Head of caudate nucleus (tissue), 42 donors: Measurements from ENCODE around the gene EDAR.

Source experiments
- DNase-seq, 42 donors: peaks; one replicate each; pipeline versions ENCODE4 v3.0.0 to v3.0.0-alpha.2; 2020 to 2021; ENCODE audit warnings: mixed read lengths in 7 of 42
- intact Hi-C: fragments of 100-400 bp; cut with DNase I; formaldehyde crosslinking; loops from one replicate; pipeline ENCODE4 v1.15.0; 2022

Gene EDAR

GRCh38 chr2:108945969-108946368, 43.1 kb downstream of the EDAR start:
- intact Hi-C loops, result no loop called here
- peak in 1 of 42 donors; percentile 13 for DNase-seq

GRCh38 chr2:108944601-108945331, 44.3 kb downstream of the EDAR start:
- intact Hi-C loops, result no loop called here

GRCh38 chr2:108943751-108944150, 45.3 kb downstream of the EDAR start:
- DNase-seq, result no peak
- intact Hi-C loops, result no loop called here

More at GRCh38 chr2:108944601-108945331, 44.3 kb downstream of the EDAR start:
- peak in 1 of 42 donors; percentile 23 for DNase-seq

- intact Hi-C loops, result no loop called here
Measured at GRCh38 chr2:108942888-108943287, 46.1 kb downstream of the EDAR start.

GRCh38 chr2:108942231-108942825, 46.7 kb downstream of the EDAR start:
- intact Hi-C loops, result no loop called here

More at GRCh38 chr2:108942888-108943287, 46.1 kb downstream of the EDAR start:
- peak in 1 of 42 donors; percentile 6 for DNase-seq

GRCh38 chr2:108941767-108942166, 47.3 kb downstream of the EDAR start:
- peak in 1 of 42 donors; percentile 4 for DNase-seq

More at GRCh38 chr2:108942231-108942825, 46.7 kb downstream of the EDAR start:
- DNase-seq, result peak in 1 of 42 donors; percentile 15

GRCh38 chr2:108941161-108941665, 47.8 kb downstream of the EDAR start:
- intact Hi-C loops, result no loop called here
- peak in 1 of 42 donors; percentile 9 for DNase-seq

More at GRCh38 chr2:108941767-108942166, 47.3 kb downstream of the EDAR start:
- intact Hi-C loops, result no loop called here

- DNase-seq, result peak in 1 of 42 donors; percentile 1
- intact Hi-C loops, result no loop called here
Measured at GRCh38 chr2:108940156-108940555, 48.9 kb downstream of the EDAR start.

- intact Hi-C loops, result no loop called here
- DNase-seq, result no peak
Measured at GRCh38 chr2:108938077-108938710, 50.8 kb downstream of the EDAR start.

GRCh38 chr2:108937367-108938017, 51.5 kb downstream of the EDAR start:
- intact Hi-C loops, result no loop called here
- DNase-seq, result no peak

- intact Hi-C loops, result no loop called here
- peak in 22 of 42 donors; percentile 12 to 60 (median 35) for DNase-seq
Measured at GRCh38 chr2:108936866-108937265, 52.2 kb downstream of the EDAR start.

GRCh38 chr2:108936076-108936864, 52.8 kb downstream of the EDAR start:
- DNase-seq, result peak in 1 of 42 donors; percentile 14
- intact Hi-C loops, result no loop called here

- intact Hi-C loops, result no loop called here
- no peak for DNase-seq
Measured at GRCh38 chr2:108935271-108935741, 53.7 kb downstream of the EDAR start.

GRCh38 chr2:108934583-108935245, 54.3 kb downstream of the EDAR start:
- DNase-seq, result no peak
- intact Hi-C loops, result no loop called here

- DNase-seq, result no peak
- intact Hi-C loops, result no loop called here
Measured at GRCh38 chr2:108934151-108934550, 54.9 kb downstream of the EDAR start.

GRCh38 chr2:108933691-108934117, 55.3 kb downstream of the EDAR start:
- intact Hi-C loops, result no loop called here
- no peak for DNase-seq

- intact Hi-C loops, result no loop called here
Measured at GRCh38 chr2:108932736-108933332, 56.2 kb downstream of the EDAR start.

More at GRCh38 chr2:108932736-108933332, 56.2 kb downstream of the EDAR start:
- no peak for DNase-seq
